Aorta (tissue), 5 donors: ENCODE results near the gene SEMA5A. TPM values are rescaled to one million over a fixed set of nuclear protein-coding genes. Genes with fewer than 3 reads are reported as not detected.

Source experiments
- ATAC-seq: fragments of 200-7000 bp; cut with Tn5 transposase; one replicate; pipeline ENCODE4 v1.9.1; 2022; ENCODE audit warnings: moderate library complexity; ENCODE audit not compliant: low FRiP score
- DNase-seq, 2 donors: peaks; one replicate each; pipeline ENCODE4 v3.0.0-alpha.2; 2020
- H3K27ac ChIP-seq, 2 donors: one replicate each; pipeline ENCODE4 v1.5.1; 2013; ENCODE audit warnings: low read length in 2 of 2, mild to moderate bottlenecking in 2 of 2, moderate library complexity in 2 of 2, control low read depth in 1 of 2, inconsistent platforms in 1 of 2, low read depth in 1 of 2
- H3K27me3 ChIP-seq, 2 donors: one replicate each; pipeline ENCODE4 v1.6.1; 2013; ENCODE audit warnings: control low read depth in 1 of 2, low read length in 1 of 2, mild to moderate bottlenecking in 1 of 2, moderate library complexity in 1 of 2; ENCODE audit not compliant: insufficient read depth in 2 of 2, control insufficient read depth in 1 of 2
- H3K36me3 ChIP-seq, 2 donors: one replicate each; pipeline ENCODE4 v1.6.1; 2013; ENCODE audit warnings: control low read depth in 1 of 2, low read length in 1 of 2, mild to moderate bottlenecking in 1 of 2; ENCODE audit not compliant: insufficient read depth in 2 of 2, control insufficient read depth in 1 of 2
- H3K4me1 ChIP-seq, 2 donors: one replicate each; pipeline ENCODE4 v1.6.1; 2013; ENCODE audit warnings: low read length in 2 of 2, control low read depth in 1 of 2, mild to moderate bottlenecking in 1 of 2, moderate library complexity in 1 of 2; ENCODE audit not compliant: insufficient read depth in 2 of 2, control insufficient read depth in 1 of 2
- H3K4me3 ChIP-seq, 2 donors: one replicate each; pipeline ENCODE4 v1.5.1; 2013; ENCODE audit warnings: low read length in 2 of 2, control low read depth in 1 of 2, mild to moderate bottlenecking in 1 of 2
- H3K9me3 ChIP-seq: one replicate; pipeline ENCODE4 v1.6.1; 2013; ENCODE audit warnings: mild to moderate bottlenecking, low read length; ENCODE audit not compliant: control insufficient read depth
- WGBS, 2 donors: extraction: QIAGEN DNeasy Blood & Tissue Kit; methylation state at CpG; one replicate each; pipeline ENCODE4 v1.1.7; 2013; 5-methylcytosine and 5-hydroxymethylcytosine counted together
- intact Hi-C, 2 donors: fragments of 100-400 bp; cut with DNase I; formaldehyde crosslinking; loops; one replicate each; pipeline versions ENCODE4 v1.14.2 to v1.15.0; 2022
- polyA plus RNA-seq, 2 donors: library from polyadenylated mRNA; stranded (reverse); fragments of 200-250 nt; gene quantifications; one replicate each; pipeline ENCODE4 v1.2.3, GENCODE V29; 2013
- total RNA-seq, 2 donors: library from RNA; stranded (reverse); fragmentation: NEBNext Ultra II Directional; extraction: Animal tissue kit (Norgen Biotek cat#: 25700); gene quantifications; one replicate each; pipeline ENCODE4 v1.2.1, GENCODE V29; 2021
- donor health status: healthy with polysubstance abuse.
- donor health status: Bipolar disorder and iron deficiency.
- donor health status: DM: no; HTN: no; CAD: no.
- donor health status: DM: no; HTN: no; CAD: no.
- donor health status: DM: yes; HTN: yes; CAD: no.

The SEMA5A gene
- total and polyA plus RNA-seq, 4 donors: 1.8 to 21.8 (median 12.7) TPM

- WGBS, 2 donors: 96 to 97% methylated on average over 2 of the region's 2 CpGs
Measured at GRCh38 chr5:9335754-9336495, 209.9 kb downstream of the SEMA5A start.

GRCh38 chr5:9335269-9335668 is 210.6 kb downstream of the SEMA5A start:
- no peak overlapping the region for H3K27ac ChIP-seq
- DNase-seq: no peak
- no peak for ATAC-seq
- no peaks in the 10 kb centered on the region for H3K27me3 ChIP-seq
- H3K4me1 ChIP-seq: peaks cover 0 to 2% of the 10 kb centered on the region in 2 donors
- intact Hi-C loops: no loop called here
- WGBS, 2 donors: 95 to 100% methylated on average over 2 of the region's 2 CpGs
- peaks cover 0 to 4% of the 10 kb centered on the region in 2 donors for H3K36me3 ChIP-seq
- no peaks in the 10 kb centered on the region for H3K9me3 ChIP-seq
- H3K4me3 ChIP-seq: no peak overlapping the region

More at GRCh38 chr5:9335754-9336495, 209.9 kb downstream of the SEMA5A start:
- intact Hi-C loops: no loop called here
- no peaks in the 10 kb centered on the region for H3K9me3 ChIP-seq
- no peak overlapping the region for H3K4me3 ChIP-seq
- peaks cover 0 to 4% of the 10 kb centered on the region in 2 donors for H3K36me3 ChIP-seq
- no peak for ATAC-seq
- H3K27ac ChIP-seq: no peak overlapping the region
- H3K4me1 ChIP-seq: peaks cover 0 to 2% of the 10 kb centered on the region in 2 donors
- DNase-seq: no peak
- no peaks in the 10 kb centered on the region for H3K27me3 ChIP-seq

- WGBS, 2 donors: 94 to 97% methylated on average over 4 of the region's 4 CpGs
- intact Hi-C loops: no loop called here
- DNase-seq: no peak
- Histone ChIP-seq H3K9me3 (no peaks in the 10 kb centered on the region), H3K36me3 (peaks cover 0 to 4% of the 10 kb centered on the region in 2 donors), H3K27ac (no peak overlapping the region), H3K27me3 (no peaks in the 10 kb centered on the region), H3K4me1 (no peaks in the 10 kb centered on the region), H3K4me3 (no peak overlapping the region)
- peak; percentile 23 for ATAC-seq
Measured at GRCh38 chr5:9332026-9332425, 213.8 kb downstream of the SEMA5A start.

GRCh38 chr5:9331372-9331771 is 214.5 kb downstream of the SEMA5A start:
- no peaks in the 10 kb centered on the region for H3K4me1 ChIP-seq
- DNase-seq (no peak), ATAC-seq (no peak)
- no peaks in the 10 kb centered on the region for H3K27me3 ChIP-seq
- no peak overlapping the region for H3K27ac ChIP-seq
- H3K36me3 ChIP-seq: peaks cover 0 to 1% of the 10 kb centered on the region in 2 donors
- H3K9me3 ChIP-seq: no peaks in the 10 kb centered on the region
- H3K4me3 ChIP-seq: no peak overlapping the region
- intact Hi-C loops: no loop called here
- 98 to 99% methylated on average over 1 of the region's 1 CpG for WGBS, 2 donors

GRCh38 chr5:9329125-9329524 is 216.8 kb downstream of the SEMA5A start:
- ATAC-seq (no peak), DNase-seq (no peak)
- Histone ChIP-seq H3K36me3 (no peaks in the 10 kb centered on the region), H3K27me3 (no peaks in the 10 kb centered on the region), H3K4me1 (no peaks in the 10 kb centered on the region), H3K27ac (no peak overlapping the region), H3K4me3 (no peak overlapping the region), H3K9me3 (no peaks in the 10 kb centered on the region)
- WGBS, 2 donors: 44 to 45% methylated on average over 4 of the region's 4 CpGs
- intact Hi-C loops: no loop called here

GRCh38 chr5:9325549-9325948 is 220.3 kb downstream of the SEMA5A start:
- Histone ChIP-seq H3K36me3 (no peaks in the 10 kb centered on the region), H3K4me1 (no peaks in the 10 kb centered on the region), H3K27ac (no peak overlapping the region), H3K9me3 (no peaks in the 10 kb centered on the region), H3K4me3 (no peak overlapping the region), H3K27me3 (no peaks in the 10 kb centered on the region)
- intact Hi-C loops: no loop called here
- ATAC-seq (no peak), DNase-seq (no peak)
- WGBS, 2 donors: 95 to 97% methylated on average over 4 of the region's 4 CpGs

GRCh38 chr5:9324348-9325077 is 221.4 kb downstream of the SEMA5A start:
- DNase-seq: no peak
- no peaks in the 10 kb centered on the region for H3K27me3 ChIP-seq
- no peaks in the 10 kb centered on the region for H3K4me1 ChIP-seq
- intact Hi-C loops: no loop called here
- no peaks in the 10 kb centered on the region for H3K36me3 ChIP-seq
- no peak overlapping the region for H3K27ac ChIP-seq
- no peak for ATAC-seq
- WGBS, 2 donors: 31 to 50% methylated on average over 2 of the region's 2 CpGs
- no peak overlapping the region for H3K4me3 ChIP-seq
- H3K9me3 ChIP-seq: no peaks in the 10 kb centered on the region

- no peak overlapping the region for H3K4me3 ChIP-seq
- no peaks in the 10 kb centered on the region for H3K36me3 ChIP-seq
- no peaks in the 10 kb centered on the region for H3K9me3 ChIP-seq
- DNase-seq (no peak), ATAC-seq (no peak)
- H3K27me3 ChIP-seq: no peaks in the 10 kb centered on the region
- H3K27ac ChIP-seq: no peak overlapping the region
- intact Hi-C loops: no loop called here
- no peaks in the 10 kb centered on the region for H3K4me1 ChIP-seq
- WGBS, 2 donors: 91 to 95% methylated on average over 3 of the region's 3 CpGs
Measured at GRCh38 chr5:9320652-9321051, 225.2 kb downstream of the SEMA5A start.

GRCh38 chr5:9318031-9318430 is 227.8 kb downstream of the SEMA5A start:
- DNase-seq: no peak

More at GRCh38 chr5:9318031-9318430, 227.8 kb downstream of the SEMA5A start:
- Histone ChIP-seq H3K4me1 (no peaks in the 10 kb centered on the region), H3K9me3 (no peaks in the 10 kb centered on the region), H3K27me3 (no peaks in the 10 kb centered on the region), H3K36me3 (no peaks in the 10 kb centered on the region), H3K27ac (no peak overlapping the region), H3K4me3 (no peak overlapping the region)
- WGBS, 2 donors: 92 to 96% methylated on average over 6 of the region's 6 CpGs
- intact Hi-C loops: no loop called here
- no peak for ATAC-seq
